Fibroblast of villous mesenchyme (primary cell): ENCODE results near the gene TULP4. TPM values are rescaled to one million over a fixed set of nuclear protein-coding genes. Genes with fewer than 3 reads are reported as not detected.
A peak's percentile ranks its signal among the peaks of the same experiment; 100 is the strongest.

ENCODE experiments used
- DNase-seq: peaks from one replicate; pipeline ENCODE4 v3.0.0-alpha.2; 2010; ENCODE audit warnings: low read depth
- H3K4me3 ChIP-seq: 2 replicates; pipeline ENCODE4 v1.5.1; 2011; ENCODE audit warnings: low read depth, mild to moderate bottlenecking, low read length
- total RNA-seq: library from RNA; depleted of rRNA; stranded (reverse); fragments of >200 nt; gene quantifications from 2 replicates; pipeline ENCODE4 v1.2.3, GENCODE V29; 2012
- TF ChIP-seq, protein P1 (sequence below): IDR thresholded peaks from 2 replicates; pipeline ENCODE4 v1.5.1; 2012; ENCODE audit warnings: low read depth, mild to moderate bottlenecking, low read length; ENCODE audit not compliant: insufficient read depth

The TULP4 gene
- total RNA-seq, 1 donor = 120 TPM

DNA sequence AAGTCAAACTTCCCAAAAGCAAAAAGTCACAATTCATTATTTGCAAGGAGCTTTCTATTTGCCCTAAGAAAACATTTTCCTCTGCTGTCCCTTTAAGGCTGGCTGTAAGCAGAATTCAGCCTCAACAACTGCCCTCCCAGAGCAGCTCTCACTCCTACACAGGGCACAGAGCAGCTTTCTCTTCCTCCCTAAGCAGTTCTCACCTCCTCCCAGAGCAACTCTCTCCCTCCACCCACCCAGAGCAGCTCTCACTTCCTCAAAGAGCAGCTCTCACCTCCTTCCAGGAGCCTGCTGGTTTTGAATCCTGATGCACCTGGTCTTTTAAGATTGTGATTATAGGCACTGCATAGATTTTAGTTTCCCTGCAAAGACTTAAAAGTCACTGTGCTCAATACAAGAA is 127.0 kb downstream of the TULP4 start:
- no peak for DNase-seq
- H3K4me3 ChIP-seq = no peak overlapping the region
- TF ChIP-seq, protein P1, sequence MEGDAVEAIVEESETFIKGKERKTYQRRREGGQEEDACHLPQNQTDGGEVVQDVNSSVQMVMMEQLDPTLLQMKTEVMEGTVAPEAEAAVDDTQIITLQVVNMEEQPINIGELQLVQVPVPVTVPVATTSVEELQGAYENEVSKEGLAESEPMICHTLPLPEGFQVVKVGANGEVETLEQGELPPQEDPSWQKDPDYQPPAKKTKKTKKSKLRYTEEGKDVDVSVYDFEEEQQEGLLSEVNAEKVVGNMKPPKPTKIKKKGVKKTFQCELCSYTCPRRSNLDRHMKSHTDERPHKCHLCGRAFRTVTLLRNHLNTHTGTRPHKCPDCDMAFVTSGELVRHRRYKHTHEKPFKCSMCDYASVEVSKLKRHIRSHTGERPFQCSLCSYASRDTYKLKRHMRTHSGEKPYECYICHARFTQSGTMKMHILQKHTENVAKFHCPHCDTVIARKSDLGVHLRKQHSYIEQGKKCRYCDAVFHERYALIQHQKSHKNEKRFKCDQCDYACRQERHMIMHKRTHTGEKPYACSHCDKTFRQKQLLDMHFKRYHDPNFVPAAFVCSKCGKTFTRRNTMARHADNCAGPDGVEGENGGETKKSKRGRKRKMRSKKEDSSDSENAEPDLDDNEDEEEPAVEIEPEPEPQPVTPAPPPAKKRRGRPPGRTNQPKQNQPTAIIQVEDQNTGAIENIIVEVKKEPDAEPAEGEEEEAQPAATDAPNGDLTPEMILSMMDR = no peak

DNA sequence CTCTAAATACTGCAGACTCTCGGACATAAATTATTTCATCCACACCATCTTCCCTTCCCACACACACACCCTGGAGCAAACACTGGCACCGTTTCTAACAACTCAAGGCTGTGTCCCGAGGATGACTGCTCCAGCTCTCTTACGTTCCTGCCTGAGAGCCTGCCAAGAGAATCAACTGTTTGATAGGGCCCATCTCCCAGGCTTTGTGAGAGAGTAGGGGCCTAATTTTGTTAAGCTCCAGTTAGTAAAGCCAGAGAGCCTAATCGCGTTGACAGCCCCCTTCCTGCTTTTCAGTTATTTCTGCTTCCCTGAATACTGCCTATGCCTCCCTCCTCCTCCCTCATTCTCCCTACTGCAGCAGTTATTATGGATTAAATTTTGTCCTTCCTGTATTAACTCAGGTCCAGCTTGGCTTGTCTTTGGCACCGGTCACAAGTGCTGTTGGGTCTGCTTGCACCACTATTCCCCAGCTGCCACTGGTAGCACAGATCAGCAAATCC is 129.5 kb downstream of the TULP4 start:
- DNase-seq = peak; percentile 14
- H3K4me3 ChIP-seq = no peak overlapping the region

DNA sequence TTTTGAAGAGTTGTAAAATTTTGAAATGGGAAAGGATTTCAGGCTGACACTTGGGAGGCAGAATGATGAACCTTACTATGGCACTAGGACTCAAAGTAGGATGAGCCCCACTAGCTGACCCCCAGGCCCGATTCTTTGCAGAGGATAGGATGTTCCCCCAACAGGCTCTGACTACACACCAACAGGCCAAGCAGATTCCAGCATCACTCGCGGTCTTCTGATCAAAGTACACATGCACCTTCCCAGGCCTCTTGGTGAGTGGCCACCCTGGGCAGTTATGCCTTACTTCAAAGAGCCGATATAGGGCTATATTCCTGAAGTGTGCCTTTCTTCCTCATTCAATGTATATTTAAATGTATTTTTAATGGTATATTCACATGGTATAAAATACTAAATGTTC is 130.0 kb downstream of the TULP4 start:
- H3K4me3 ChIP-seq = no peak overlapping the region
- TF ChIP-seq, protein P1 = no peak
- DNase-seq = no peak

More for the DNA sequence above, 129.5 kb downstream of the TULP4 start:
- TF ChIP-seq, protein P1 = no peak

DNA sequence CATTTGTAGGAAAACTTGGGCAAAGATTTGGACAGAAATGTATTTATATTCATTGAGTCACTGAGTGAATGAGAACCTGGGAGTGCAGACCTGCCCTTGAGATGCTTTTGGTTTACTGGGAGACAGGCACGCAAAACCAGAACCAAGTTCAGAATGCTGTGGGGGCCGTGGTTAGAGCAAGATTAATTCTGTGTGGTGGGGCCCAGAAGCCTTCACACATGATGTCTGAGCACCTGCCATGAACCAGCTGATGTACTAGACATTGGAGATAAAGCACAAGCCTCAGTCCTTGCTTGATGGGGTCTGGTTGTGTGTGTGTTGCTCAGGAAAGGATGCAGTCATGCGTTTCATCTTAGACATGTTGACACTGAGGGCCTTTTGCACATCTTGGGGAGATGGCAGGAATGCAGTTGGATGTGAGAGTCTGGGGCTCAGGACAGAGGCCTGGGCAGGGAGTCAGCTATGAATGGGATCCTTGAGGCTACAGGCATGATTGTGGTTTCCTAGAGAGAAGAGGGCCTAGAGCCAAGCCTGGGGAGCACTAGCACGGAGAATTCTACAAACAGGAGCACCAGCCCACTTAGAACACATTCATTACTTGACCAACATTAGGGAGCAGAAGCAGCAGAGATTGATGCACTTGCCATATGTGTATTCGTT is 133.3 kb downstream of the TULP4 start:
- DNase-seq = no peak
- no peak overlapping the region for H3K4me3 ChIP-seq
- TF ChIP-seq, protein P1 = no peak

DNA sequence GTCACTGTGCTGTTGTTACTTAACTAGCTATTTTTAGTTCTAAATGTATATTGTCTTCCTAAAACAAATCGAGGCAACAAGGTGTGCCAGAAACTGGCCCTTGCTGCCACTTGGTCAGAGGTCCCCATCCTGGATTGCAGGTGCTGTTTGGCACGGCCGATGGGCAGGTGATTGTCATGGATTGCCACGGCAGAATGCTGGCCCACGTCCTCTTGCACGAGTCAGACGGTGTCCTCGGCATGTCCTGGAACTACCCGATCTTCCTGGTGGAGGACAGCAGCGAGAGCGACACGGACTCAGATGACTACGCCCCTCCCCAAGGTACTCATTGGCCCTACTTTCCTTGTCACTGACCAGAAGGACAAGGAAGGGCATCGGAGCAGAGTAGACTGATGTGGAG is 136.6 kb downstream of the TULP4 start:
- H3K4me3 ChIP-seq = no peak overlapping the region
- no peak for DNase-seq
- TF ChIP-seq, protein P1 = no peak

DNA sequence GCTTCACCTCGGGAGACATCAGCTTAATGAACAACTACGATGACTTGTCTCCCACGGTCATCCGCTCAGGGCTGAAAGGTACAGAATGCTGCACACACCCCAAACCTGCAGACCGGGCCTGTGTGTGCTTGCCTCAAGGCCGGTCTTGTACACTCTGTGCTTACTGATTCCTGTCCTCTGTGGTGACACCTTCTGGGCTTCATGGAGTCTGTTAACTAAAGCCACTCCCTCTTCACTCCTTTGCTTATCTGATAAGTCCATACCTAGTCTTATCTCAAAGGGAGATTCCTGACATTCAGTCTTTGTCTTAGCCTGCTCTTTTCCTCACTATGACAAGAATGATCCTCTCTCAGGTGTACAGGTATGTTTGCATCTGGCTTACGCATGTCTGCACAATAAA is 139.9 kb downstream of the TULP4 start:
- TF ChIP-seq, protein P1 = no peak

DNA sequence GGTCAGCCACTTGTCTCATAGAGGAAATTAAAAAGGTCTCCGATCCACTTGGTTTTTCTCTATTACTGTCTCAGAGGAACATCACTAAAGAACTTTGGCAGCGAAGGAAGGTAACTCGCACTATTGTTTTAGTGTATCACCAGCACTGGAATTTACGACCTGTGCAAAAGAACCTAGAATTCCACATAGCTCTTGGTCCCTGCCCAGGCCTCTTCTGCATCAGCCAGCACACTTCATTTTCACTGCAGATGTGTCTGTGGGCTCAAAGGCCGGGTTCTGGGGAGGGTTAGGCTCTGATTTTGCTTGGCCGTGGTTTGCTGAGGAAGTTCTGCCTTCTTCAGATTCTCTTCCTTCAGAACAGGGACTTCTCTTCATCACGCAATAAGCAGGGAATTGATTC is 144.9 kb downstream of the TULP4 start:
- no peak overlapping the region for H3K4me3 ChIP-seq
- TF ChIP-seq, protein P1 = no peak
- no peak for DNase-seq

More for the DNA sequence above, 139.9 kb downstream of the TULP4 start:
- no peak for DNase-seq
- no peak overlapping the region for H3K4me3 ChIP-seq
